Adipocyte (in vitro differentiated cells): ENCODE results near the gene PCNX2.
A peak's percentile ranks its signal among the peaks of the same experiment; 100 is the strongest.
"Not testable (repeated sequence)": the region's sequence is repeated elsewhere in the genome, so short reads cannot be mapped to it uniquely, and the experiment has no call there.

Experiments used
- DNase-seq: peaks from one replicate; pipeline ENCODE4 v3.0.0-alpha.2; 2015; ENCODE audit warnings: low read depth
- H3K27me3 ChIP-seq: replicated peaks from 2 replicates; pipeline ENCODE4 v1.7.0; 2013; ENCODE audit warnings: mild to moderate bottlenecking, low read length, moderate library complexity; ENCODE audit not compliant: control insufficient read depth, insufficient read depth
- H3K36me3 ChIP-seq: 2 replicates; pipeline ENCODE4 v1.7.0; 2013; ENCODE audit warnings: low read length, mild to moderate bottlenecking, moderate library complexity; ENCODE audit not compliant: control insufficient read depth, insufficient read depth, severe bottlenecking
- H3K4me1 ChIP-seq: 2 replicates; pipeline ENCODE4 v1.7.0; 2013; ENCODE audit warnings: mild to moderate bottlenecking, low read length, moderate library complexity; ENCODE audit not compliant: control insufficient read depth, insufficient read depth
- H3K4me3 ChIP-seq: 2 replicates; pipeline ENCODE4 v1.7.0; 2013; ENCODE audit warnings: mild to moderate bottlenecking, low read length, moderate library complexity
- H3K9ac ChIP-seq: 2 replicates; pipeline ENCODE4 v1.7.0; 2013; ENCODE audit warnings: mild to moderate bottlenecking, low read length, moderate library complexity
- H3K9me3 ChIP-seq: 2 replicates; pipeline ENCODE4 v1.7.0; 2013; ENCODE audit warnings: mild to moderate bottlenecking, low read length, moderate library complexity; ENCODE audit not compliant: control insufficient read depth

Gene PCNX2

DNA sequence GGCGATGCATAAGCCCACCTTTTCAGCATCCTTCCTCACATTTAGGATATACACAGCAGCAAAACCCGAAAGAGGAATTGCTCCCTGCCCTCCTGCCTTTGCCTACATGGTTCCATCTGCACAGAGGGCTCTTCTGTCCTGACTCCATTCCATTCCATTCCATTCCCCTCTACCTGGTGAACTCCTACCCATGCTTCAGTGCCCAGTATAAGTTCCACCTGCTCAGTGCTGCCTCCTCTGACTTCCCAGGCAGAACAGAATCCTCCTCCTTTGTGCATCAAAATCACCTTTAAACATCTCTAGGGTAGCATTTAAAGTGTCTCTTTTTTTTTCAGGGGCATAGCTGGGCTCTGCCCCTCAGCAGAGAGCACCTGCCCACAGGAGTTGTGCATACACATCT is 112.9 kb downstream of the PCNX2 start:
- Histone ChIP-seq H3K4me3 (no peak overlapping the region), H3K9me3 (peaks cover 8% of the 10 kb centered on the region), H3K27me3 (no peaks in the 10 kb centered on the region), H3K4me1 (peaks cover 16% of the 10 kb centered on the region), H3K9ac (no peak overlapping the region), H3K36me3 (peaks cover 22% of the 10 kb centered on the region)
- DNase-seq: no peak

DNA sequence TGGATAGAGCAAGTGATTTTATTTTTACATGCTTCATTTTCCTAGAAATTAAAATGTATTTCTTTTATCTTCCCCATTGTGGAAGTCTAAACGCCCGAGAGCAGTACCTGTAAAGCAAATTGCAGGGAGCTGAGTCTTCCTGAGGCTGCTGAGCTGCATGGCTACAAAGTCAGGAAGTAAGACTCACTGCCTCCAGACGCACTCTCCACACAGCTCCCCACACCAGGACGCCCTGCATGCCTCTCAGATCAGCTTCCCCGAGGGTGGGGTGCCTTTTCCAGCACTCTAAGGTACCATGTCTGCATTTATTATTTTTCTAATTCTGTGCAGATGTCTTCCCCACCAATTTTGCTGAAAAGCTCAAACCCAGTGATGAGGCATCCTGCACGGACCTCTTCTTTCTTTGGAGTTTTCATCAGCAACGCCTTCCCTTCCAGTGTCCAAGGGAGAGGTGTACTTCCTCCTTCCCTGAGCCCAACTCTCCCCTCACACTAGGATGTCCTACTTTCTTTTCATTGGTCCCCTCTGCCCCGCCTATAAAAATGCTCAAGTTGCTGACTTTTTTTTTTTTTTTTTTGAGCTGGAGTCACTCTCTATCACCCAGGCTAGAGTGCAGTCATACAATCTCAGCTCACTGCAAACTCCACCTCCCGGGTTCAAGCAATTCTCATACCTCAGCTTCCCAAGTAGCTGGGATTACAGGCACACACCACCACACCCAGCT is 114.7 kb downstream of the PCNX2 start:
- Histone ChIP-seq H3K4me1 (peaks cover 16% of the 10 kb centered on the region), H3K36me3 (peaks cover 38% of the 10 kb centered on the region), H3K4me3 (no peak overlapping the region), H3K9ac (no peak overlapping the region), H3K27me3 (no peaks in the 10 kb centered on the region), H3K9me3 (peaks cover 13% of the 10 kb centered on the region)
- no peak for DNase-seq

DNA sequence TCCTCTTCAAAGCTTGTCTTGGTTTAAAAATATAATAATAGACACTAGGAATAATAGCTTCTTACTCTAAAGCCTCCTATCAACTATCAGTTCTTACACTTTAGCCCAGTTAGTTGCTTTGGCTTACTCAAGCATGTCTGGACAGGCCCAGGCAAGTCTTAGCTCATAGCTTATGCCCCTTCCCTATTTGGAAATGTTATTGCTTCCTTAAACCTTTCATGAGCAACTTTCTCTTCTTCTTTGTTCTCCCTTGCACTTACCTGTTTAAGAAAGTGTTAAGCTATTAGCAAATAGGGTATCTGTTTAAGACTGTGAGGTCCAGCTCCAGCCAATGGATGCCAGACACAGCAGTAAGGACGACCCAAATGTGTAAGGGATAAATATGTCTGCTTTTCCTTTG is 115.9 kb downstream of the PCNX2 start:
- not testable (repeated sequence) for DNase-seq, H3K4me3 ChIP-seq, H3K27me3 ChIP-seq, H3K9ac ChIP-seq
- peaks cover 13% of the 10 kb centered on the region for H3K9me3 ChIP-seq
- H3K36me3 ChIP-seq: peaks cover 50% of the 10 kb centered on the region
- H3K4me1 ChIP-seq: peaks cover 16% of the 10 kb centered on the region

DNA sequence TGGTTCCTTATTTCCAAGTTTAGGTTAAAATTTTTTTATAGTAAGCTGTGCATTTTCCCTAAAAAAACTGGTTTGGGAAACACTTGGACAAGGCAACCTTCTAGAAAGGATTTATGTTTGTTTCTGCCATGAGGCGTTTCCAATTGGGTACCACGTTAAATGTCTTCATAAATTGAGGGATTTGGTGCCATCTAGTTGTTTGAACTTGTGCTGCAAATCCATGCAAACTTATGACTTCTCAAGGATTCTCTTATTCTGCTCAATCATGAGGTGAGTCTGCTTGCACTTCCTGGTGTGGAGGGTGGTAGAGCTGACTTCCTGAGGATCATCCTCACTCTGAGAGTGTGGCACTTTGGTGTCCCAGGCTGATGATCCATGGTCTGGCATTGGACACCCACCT is 123.3 kb downstream of the PCNX2 start:
- Histone ChIP-seq H3K9ac (no peak overlapping the region), H3K9me3 (peaks cover 5% of the 10 kb centered on the region), H3K4me3 (no peak overlapping the region), H3K27me3 (no peaks in the 10 kb centered on the region), H3K36me3 (peaks cover 34% of the 10 kb centered on the region), H3K4me1 (no peaks in the 10 kb centered on the region)
- DNase-seq: peak; percentile 45

- DNase-seq: no peak
- peaks cover 3% of the 10 kb centered on the region for H3K9me3 ChIP-seq
Measured at GRCh38 chr1:233170741-233171140, 124.8 kb downstream of the PCNX2 start.

GRCh38 chr1:233168384-233168783 is 127.1 kb downstream of the PCNX2 start:
- no peak overlapping the region for H3K9ac ChIP-seq

More at GRCh38 chr1:233170741-233171140, 124.8 kb downstream of the PCNX2 start:
- Histone ChIP-seq H3K27me3 (no peaks in the 10 kb centered on the region), H3K36me3 (peaks cover 25% of the 10 kb centered on the region), H3K4me3 (no peak overlapping the region), H3K4me1 (no peaks in the 10 kb centered on the region), H3K9ac (no peak overlapping the region)

GRCh38 chr1:233166896-233167295 is 128.6 kb downstream of the PCNX2 start:
- DNase-seq: no peak

More at GRCh38 chr1:233168384-233168783, 127.1 kb downstream of the PCNX2 start:
- peaks cover 10% of the 10 kb centered on the region for H3K9me3 ChIP-seq
- H3K27me3 ChIP-seq: no peaks in the 10 kb centered on the region
- H3K4me1 ChIP-seq: no peaks in the 10 kb centered on the region
- H3K36me3 ChIP-seq: peaks cover 28% of the 10 kb centered on the region
- H3K4me3 ChIP-seq: no peak overlapping the region
- no peak for DNase-seq

DNA sequence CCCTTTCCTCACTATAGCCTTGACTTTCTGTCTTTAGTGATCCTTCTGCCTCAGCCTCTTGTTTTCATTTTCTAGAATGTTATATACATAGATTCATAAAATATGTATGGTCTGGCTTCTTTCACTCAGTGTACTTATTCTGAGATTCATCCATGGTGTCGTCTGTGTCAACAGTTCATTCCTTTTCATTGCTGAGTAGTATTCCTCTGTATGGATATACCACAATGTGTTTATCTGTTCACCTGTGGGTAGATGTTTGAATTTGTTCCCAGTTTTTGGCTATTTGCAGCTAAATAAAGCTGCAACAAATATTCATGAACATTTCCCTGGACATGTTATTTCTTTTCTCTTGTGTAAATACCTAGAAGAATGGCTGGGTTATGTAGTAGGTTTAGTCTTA is 131.8 kb downstream of the PCNX2 start:
- H3K36me3 ChIP-seq: peaks cover 37% of the 10 kb centered on the region
- H3K27me3 ChIP-seq: no peaks in the 10 kb centered on the region
- no peaks in the 10 kb centered on the region for H3K4me1 ChIP-seq
- peaks cover 6% of the 10 kb centered on the region for H3K9me3 ChIP-seq
- H3K4me3 ChIP-seq: no peak overlapping the region
- no peak for DNase-seq
- no peak overlapping the region for H3K9ac ChIP-seq

More at GRCh38 chr1:233166896-233167295, 128.6 kb downstream of the PCNX2 start:
- Histone ChIP-seq H3K4me1 (no peaks in the 10 kb centered on the region), H3K4me3 (no peak overlapping the region), H3K9ac (no peak overlapping the region), H3K27me3 (no peaks in the 10 kb centered on the region), H3K36me3 (peaks cover 28% of the 10 kb centered on the region), H3K9me3 (peaks cover 10% of the 10 kb centered on the region)

DNA sequence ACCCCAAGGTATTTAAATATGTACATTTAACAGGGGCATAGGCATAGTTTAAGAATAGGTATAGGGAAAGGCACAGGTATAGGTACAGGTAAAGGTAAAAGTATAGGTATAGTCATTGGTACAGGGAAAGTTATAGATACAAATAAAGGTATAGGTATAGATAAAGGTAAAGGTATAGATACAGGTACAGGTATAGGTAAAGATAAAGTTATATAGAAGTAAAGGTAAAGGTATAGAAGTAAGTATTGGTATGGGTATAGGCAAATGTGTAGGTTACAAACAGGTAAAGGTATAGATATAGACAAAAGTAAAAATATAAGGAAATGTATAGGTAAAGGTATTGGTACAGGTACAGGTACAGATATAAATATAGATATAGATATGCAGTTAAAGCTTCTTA is 137.2 kb downstream of the PCNX2 start:
- Histone ChIP-seq H3K9ac (no peak overlapping the region), H3K4me3 (no peak overlapping the region), H3K9me3 (no peaks in the 10 kb centered on the region), H3K27me3 (no peaks in the 10 kb centered on the region), H3K36me3 (peaks cover 36% of the 10 kb centered on the region), H3K4me1 (no peaks in the 10 kb centered on the region)
- no peak for DNase-seq

DNA sequence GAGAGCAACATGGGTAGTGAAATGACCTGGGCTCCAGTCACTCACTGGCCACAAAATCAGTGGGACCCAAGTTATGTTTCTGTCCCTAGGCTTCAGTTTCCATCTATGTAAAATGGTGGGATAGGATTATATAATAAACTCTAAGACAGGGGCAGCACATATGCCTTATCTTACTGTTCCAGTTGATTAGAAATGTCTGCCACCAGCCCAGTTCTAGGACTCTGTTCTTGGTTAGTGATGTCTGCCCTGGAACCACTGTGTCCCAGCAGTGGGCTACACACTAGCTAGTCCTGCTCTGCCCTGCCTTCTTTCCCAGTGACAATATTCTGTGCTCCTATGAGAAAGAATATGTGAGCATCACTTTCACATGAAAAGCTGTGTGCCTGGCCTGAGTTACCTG is 138.3 kb downstream of the PCNX2 start:
- H3K27me3 ChIP-seq: no peaks in the 10 kb centered on the region
- no peak overlapping the region for H3K9ac ChIP-seq
- H3K9me3 ChIP-seq: peaks cover 4% of the 10 kb centered on the region
- H3K36me3 ChIP-seq: peaks cover 36% of the 10 kb centered on the region
- H3K4me1 ChIP-seq: no peaks in the 10 kb centered on the region
- DNase-seq: no peak
- H3K4me3 ChIP-seq: no peak overlapping the region

DNA sequence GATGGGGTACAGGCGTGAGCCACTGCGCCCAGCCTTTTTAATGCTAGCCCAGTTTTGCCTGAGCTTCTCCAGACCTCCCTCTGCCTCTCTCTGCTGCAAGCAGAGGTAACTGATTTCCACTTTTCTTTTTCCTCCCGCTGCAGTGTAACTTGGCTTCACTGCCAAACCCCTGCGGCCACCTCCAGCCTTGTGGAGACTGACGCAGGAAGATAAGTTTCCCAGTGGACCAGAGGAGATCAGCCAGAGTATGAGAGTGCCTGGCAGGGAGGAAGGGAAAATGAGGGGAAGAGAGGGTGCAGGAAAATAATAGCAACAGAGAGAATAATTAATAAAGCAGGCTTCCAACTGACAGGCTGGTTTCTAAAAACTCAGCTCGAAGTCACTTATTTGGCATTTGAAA is 143.7 kb downstream of the PCNX2 start:
- Histone ChIP-seq H3K9me3 (peaks cover 4% of the 10 kb centered on the region), H3K27me3 (no peaks in the 10 kb centered on the region), H3K4me1 (no peaks in the 10 kb centered on the region), H3K4me3 (no peak overlapping the region), H3K9ac (no peak overlapping the region), H3K36me3 (peaks cover 5% of the 10 kb centered on the region)
- no peak for DNase-seq

GRCh38 chr1:233144434-233144833 is 151.1 kb downstream of the PCNX2 start:
- DNase-seq: no peak
- Histone ChIP-seq H3K4me3 (no peak overlapping the region), H3K9ac (no peak overlapping the region), H3K9me3 (no peaks in the 10 kb centered on the region), H3K4me1 (no peaks in the 10 kb centered on the region), H3K36me3 (peaks cover under 1% of the 10 kb centered on the region), H3K27me3 (no peaks in the 10 kb centered on the region)
